ENCODE data around the gene CTXND1.

GRCh38 chr15:80191897-80192595 lies 60.0 kb downstream of the CTXND1 start:
- TF ChIP-seq CTCF (conservative IDR thresholded peaks at IDR 0.05; ENCODE audit: low read length) (no peak), EZH2phosphoT487 (IDR thresholded peaks at IDR 0.05; ENCODE audit: borderline replicate concordance, low read depth, low read length) (no peak)

All from OCI-LY7 (cell line).